Measurements from ENCODE around the gene RABL2A. TPM values are rescaled to one million over a fixed set of nuclear protein-coding genes. Genes with fewer than 3 reads are reported as not detected.
"Not testable (repeated sequence)": the region's sequence is repeated elsewhere in the genome, so short reads cannot be mapped to it uniquely, and the experiment has no call there.

The RABL2A gene
- total RNA-seq, 1 donor from 2014 or later: 9.3 TPM

GRCh38 chr2:113598180-113598579 lies 28.9 kb upstream of the RABL2A start:
- H3K27me3 ChIP-seq; intact Hi-C loops (cut with DNase I): not testable (repeated sequence)
- peak in 1 of 2 donors; percentile 10 for DNase-seq (ENCODE audit: extremely low spot score in 2 of 2)

GRCh38 chr2:113598738-113599137 lies 28.3 kb upstream of the RABL2A start:
- H3K4me1 ChIP-seq; H3K36me3 ChIP-seq; H3K27me3 ChIP-seq; H3K4me3 ChIP-seq; H3K9me3 ChIP-seq; DNase-seq (ENCODE audit: extremely low spot score in 2 of 2); H3K27ac ChIP-seq; intact Hi-C loops (cut with DNase I): not testable (repeated sequence)

More at GRCh38 chr2:113598180-113598579, 28.9 kb upstream of the RABL2A start:
- not testable (repeated sequence) for H3K27ac ChIP-seq, H3K9me3 ChIP-seq, H3K4me1 ChIP-seq, H3K4me3 ChIP-seq, H3K36me3 ChIP-seq

- intact Hi-C loops (cut with DNase I); H3K27ac ChIP-seq; H3K36me3 ChIP-seq; H3K4me1 ChIP-seq; H3K9me3 ChIP-seq; DNase-seq (ENCODE audit: extremely low spot score in 2 of 2); H3K4me3 ChIP-seq; H3K27me3 ChIP-seq: not testable (repeated sequence)
These were observed 27.9 kb upstream of the RABL2A start for GRCh38 chr2:113599208-113599607.

- H3K27ac ChIP-seq; H3K36me3 ChIP-seq; H3K4me1 ChIP-seq; H3K27me3 ChIP-seq; intact Hi-C loops (cut with DNase I); H3K4me3 ChIP-seq; H3K9me3 ChIP-seq: not testable (repeated sequence)
- peak in 1 of 2 donors; percentile 77 for DNase-seq (ENCODE audit: extremely low spot score in 2 of 2)
These were observed 24.9 kb upstream of the RABL2A start for GRCh38 chr2:113602040-113602769.

- peaks cover 6% of the 10 kb centered on the region for H3K4me1 ChIP-seq
- TF ChIP-seq POLR2AphosphoS5 (IDR thresholded peaks at IDR 0.05; ENCODE audit: insufficient read depth in 1 of 2, low read depth in 1 of 2): no peak
- no peak for TF ChIP-seq CTCF (IDR thresholded peaks at IDR 0.05)
- TF ChIP-seq POLR2A (IDR thresholded peaks at IDR 0.05): no peak
- peak overlapping the region; percentile 93 for H3K27ac ChIP-seq
- intact Hi-C loops (cut with DNase I): no loop called here
- no peaks in the 10 kb centered on the region for H3K36me3 ChIP-seq
- DNase-seq (ENCODE audit: extremely low spot score in 2 of 2): no peak
- no peaks in the 10 kb centered on the region for H3K27me3 ChIP-seq
- H3K9me3 ChIP-seq: no peaks in the 10 kb centered on the region
- peak overlapping the region; percentile 60 to 73 for H3K4me3 ChIP-seq
These were observed 24.1 kb upstream of the RABL2A start for GRCh38 chr2:113602869-113603466.

GRCh38 chr2:113603467-113604084 lies 23.5 kb upstream of the RABL2A start:
- peak in 1 of 2 donors; percentile 54 for TF ChIP-seq POLR2A (IDR thresholded peaks at IDR 0.05)
- H3K36me3 ChIP-seq; intact Hi-C loops (cut with DNase I); H3K9me3 ChIP-seq; H3K4me1 ChIP-seq; H3K27me3 ChIP-seq: not testable (repeated sequence)
- peak in 1 of 2 donors; percentile 90 for DNase-seq (ENCODE audit: extremely low spot score in 2 of 2)
- Histone ChIP-seq H3K27ac (peak overlapping the region; percentile 93), H3K4me3 (peak overlapping the region; percentile 60 to 73)

- H3K9me3 ChIP-seq; H3K27me3 ChIP-seq; H3K4me1 ChIP-seq; intact Hi-C loops (cut with DNase I); H3K36me3 ChIP-seq: not testable (repeated sequence)
- Histone ChIP-seq H3K27ac (peak overlapping the region; percentile 93), H3K4me3 (peak overlapping the region; percentile 60 to 73)
- peak; percentile 91 to 95 for DNase-seq (ENCODE audit: extremely low spot score in 2 of 2)
- TF ChIP-seq POLR2AphosphoS5 (IDR thresholded peaks at IDR 0.05; ENCODE audit: insufficient read depth in 1 of 2, low read depth in 1 of 2) (peak; percentile 45 to 74), CTCF (IDR thresholded peaks at IDR 0.05) (peak; percentile 100)
These were observed 23.0 kb upstream of the RABL2A start for GRCh38 chr2:113604085-113604477.

- DNase-seq (ENCODE audit: extremely low spot score in 2 of 2): peak in 1 of 2 donors; percentile 56
- H3K27ac ChIP-seq: peak overlapping the region; percentile 93
- intact Hi-C loops (cut with DNase I); H3K9me3 ChIP-seq; H3K27me3 ChIP-seq; H3K36me3 ChIP-seq; H3K4me1 ChIP-seq: not testable (repeated sequence)
- peak overlapping the region in 1 of 2 donors; percentile 73 for H3K4me3 ChIP-seq
These were observed 22.4 kb upstream of the RABL2A start for GRCh38 chr2:113604661-113605060.

- H3K4me1 ChIP-seq; H3K36me3 ChIP-seq; intact Hi-C loops (cut with DNase I); H3K9me3 ChIP-seq; H3K27ac ChIP-seq; H3K4me3 ChIP-seq; DNase-seq (ENCODE audit: extremely low spot score in 2 of 2); H3K27me3 ChIP-seq: not testable (repeated sequence)
These were observed 21.0 kb upstream of the RABL2A start for GRCh38 chr2:113606036-113606435.

GRCh38 chr2:113609822-113610221 lies 17.2 kb upstream of the RABL2A start:
- H3K4me3 ChIP-seq; DNase-seq (ENCODE audit: extremely low spot score in 2 of 2); H3K27ac ChIP-seq; H3K27me3 ChIP-seq; H3K36me3 ChIP-seq; H3K9me3 ChIP-seq; intact Hi-C loops (cut with DNase I); H3K4me1 ChIP-seq: not testable (repeated sequence)

- H3K36me3 ChIP-seq; DNase-seq (ENCODE audit: extremely low spot score in 2 of 2); H3K27ac ChIP-seq; H3K4me3 ChIP-seq; intact Hi-C loops (cut with DNase I); H3K4me1 ChIP-seq; H3K9me3 ChIP-seq; H3K27me3 ChIP-seq: not testable (repeated sequence)
These were observed 6.1 kb upstream of the RABL2A start for GRCh38 chr2:113621002-113621401.

All from vagina (tissue), 2 donors.